ENCODE results near the gene BNIP1.

Gene BNIP1

DNA sequence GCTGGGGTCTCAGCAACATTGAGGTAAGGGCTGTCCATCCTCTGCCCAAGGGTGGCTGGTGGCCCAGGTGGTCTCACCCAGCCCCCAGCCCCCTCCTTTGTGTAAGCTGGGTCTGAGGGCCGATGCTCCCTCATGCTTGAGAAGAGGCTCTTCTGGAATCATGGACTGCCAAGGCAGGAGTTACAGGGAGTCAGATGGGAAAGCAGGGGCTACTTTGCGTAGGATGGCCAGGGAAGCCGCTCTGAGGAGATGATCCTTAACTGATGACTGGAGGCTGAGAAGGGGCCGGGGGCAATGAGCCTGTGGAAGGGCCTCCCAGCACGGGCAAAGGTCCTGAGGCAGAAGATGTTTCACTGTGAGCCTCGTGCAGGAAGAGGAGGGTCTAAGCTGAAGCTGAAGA, 67.0 kb downstream of the BNIP1 start:
- no peak for DNase-seq (ENCODE audit: low spot score)

DNA sequence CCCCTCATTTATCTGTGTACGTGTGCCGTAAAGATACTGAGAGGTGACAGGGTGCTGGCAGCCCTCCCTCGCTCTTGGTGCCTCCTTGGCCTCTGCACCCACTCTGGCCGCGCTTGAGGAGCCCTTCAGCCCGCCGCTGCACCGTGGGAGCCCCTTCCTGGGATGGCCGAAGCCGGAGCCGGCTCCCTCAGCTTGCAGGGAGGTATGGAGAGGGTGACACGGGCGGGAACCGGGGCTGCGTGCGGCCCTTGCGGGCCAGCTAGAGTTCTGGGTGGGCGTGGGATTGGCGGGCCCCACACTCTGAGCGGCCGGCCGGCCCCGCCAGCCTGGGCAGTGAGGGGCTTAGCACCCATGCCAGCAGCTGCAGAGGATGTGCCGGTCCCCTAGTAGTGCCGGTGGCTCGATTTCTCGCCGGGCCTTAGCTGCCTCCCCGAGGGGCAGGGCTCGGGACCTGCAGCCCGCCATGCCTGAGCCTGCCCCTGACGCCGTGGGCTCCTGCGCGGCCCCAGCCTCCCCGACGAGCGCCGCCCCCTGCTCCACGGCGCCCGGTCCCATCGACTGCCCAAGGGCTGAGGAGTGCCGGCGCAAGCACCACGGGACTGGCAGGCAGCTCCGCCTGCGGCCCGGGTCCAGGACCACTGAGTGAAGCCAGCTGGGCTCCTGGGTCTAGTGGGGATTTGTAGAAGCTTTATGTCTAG, 69.1 kb downstream of the BNIP1 start:
- no peak for DNase-seq (ENCODE audit: low spot score)
